ENCODE results near the gene TRIP13.
"Not testable (repeated sequence)": the region's sequence is repeated elsewhere in the genome, so short reads cannot be mapped to it uniquely, and the experiment has no call there.

TRIP13 gene

GRCh38 chr5:916441-917293 is 24.0 kb downstream of the TRIP13 start:
- DNase-seq, result no peak

DNA sequence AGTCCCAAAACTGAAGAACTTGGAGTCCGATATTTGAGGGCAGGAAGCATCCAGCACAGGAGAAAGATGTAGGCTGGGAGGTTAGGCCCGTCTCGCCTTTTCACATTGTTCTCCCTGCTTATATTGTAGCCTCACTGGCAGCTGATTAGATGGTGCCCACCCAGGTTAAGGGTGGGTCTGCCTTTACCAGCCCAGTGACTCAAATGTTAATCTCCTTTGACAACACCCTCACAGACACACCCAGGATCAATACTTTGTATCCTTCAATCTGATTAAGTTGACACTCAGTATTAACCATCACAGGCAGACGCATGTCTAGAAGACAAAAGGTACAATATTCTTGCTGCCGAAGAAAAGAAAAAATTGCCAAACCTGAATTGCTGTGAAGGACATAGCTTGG is 26.0 kb downstream of the TRIP13 start:
- DNase-seq, result not testable (repeated sequence)

DNA sequence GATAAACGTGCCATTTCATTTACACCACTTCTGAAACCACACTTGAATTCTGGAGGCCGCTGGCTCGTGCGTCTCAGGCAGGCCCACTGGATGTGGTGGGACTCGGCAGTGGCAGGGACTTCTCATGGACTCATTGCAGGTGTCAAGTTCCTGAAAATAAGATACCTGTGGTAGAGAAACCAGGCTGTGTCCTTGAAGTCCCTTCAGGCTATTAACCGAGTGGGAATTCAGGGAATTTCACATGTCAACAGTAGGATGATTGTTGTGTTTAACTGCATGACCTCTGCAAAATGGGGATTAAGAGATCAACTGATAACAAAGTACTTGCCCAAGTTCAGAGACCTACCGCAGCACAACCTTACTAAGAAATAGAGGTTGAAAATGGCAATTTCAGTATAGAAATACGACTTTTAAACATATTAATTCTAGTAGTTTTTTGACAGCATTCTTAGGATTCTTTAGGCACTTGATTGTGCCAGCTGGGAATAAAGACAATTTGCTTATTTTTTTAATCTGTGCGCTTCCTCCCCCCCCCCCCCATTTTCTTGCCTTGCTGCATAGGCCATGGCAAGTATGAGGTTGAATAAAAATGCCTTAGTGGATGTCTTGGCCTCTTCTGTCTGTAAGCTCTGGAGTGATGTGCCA is 26.8 kb downstream of the TRIP13 start:
- no peak for DNase-seq

GRCh38 chr5:920321-920720 is 27.6 kb downstream of the TRIP13 start:
- no peak for DNase-seq

- no peak for DNase-seq
Observed at GRCh38 chr5:921456-922435, 29.1 kb downstream of the TRIP13 start.

DNA sequence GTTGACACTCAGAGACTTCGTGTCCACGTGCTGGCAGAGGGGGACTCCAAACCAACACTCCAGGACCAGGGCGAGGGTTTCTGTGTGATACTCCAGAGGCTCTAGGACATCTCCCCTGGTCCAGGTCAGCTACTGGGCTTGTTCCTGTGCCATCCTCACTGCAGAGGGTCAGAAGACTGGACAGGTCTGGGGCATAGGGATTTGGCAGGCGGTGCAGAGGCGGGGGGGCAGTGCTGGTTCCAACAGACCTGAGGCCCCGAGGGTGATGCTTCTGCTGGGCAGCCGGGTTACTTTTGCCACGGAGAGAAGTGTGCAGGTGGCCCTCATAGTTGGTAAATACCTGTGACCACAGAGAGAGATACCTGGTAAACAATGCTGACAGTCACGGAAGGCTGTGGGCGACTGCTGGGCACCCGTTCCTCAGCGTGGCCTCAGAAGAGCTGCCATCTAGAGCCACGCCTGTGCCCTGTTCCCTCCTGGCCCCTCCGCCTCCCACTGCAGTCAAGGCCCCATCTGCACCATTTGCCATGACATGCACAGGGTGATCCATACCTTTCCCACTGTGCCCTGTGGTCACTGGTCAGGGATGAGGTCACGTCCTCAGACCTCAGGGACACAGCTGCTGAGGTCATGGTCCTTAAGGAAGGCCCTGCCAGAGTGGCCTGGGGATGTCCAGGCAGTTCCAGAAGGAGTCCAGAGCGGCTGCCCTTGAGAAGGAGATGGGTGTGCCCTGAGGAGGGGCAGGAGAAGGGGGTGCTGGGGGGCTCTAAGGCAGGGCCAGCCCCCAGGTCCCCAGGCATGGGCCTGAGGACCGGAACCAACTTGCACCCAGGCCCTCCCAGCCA is 30.0 kb downstream of the TRIP13 start:
- no peak for DNase-seq

- peak in 42 of 51 donors; percentile 9 to 83 (median 40) for DNase-seq
Observed at GRCh38 chr5:923281-923873, 30.7 kb downstream of the TRIP13 start.

- peak in 6 of 51 donors; percentile 14 to 35 (median 21) for DNase-seq
Observed at GRCh38 chr5:926417-927171, 33.9 kb downstream of the TRIP13 start.

GRCh38 chr5:927172-928015 is 34.7 kb downstream of the TRIP13 start:
- no peak for DNase-seq

DNA sequence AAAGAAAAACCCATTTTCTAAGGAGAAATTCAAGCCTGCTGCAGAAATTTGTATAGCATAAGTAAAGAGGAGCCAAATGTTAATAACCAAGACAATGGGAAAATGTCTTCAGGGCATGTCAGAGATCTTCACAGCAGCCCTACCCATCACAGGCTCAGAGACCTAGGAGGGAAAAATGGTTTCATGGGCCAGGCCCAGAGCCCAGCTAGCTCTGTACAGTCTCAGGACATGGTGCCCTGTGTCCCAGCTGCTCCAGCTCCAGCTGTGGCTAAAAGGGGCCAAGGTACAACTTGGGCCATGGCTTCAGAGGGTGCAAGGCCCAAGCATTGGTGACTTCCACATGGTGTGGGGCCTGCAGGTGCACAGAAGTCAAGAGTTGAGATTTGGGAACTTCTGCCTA is 36.5 kb downstream of the TRIP13 start:
- not testable (repeated sequence) for DNase-seq

DNA sequence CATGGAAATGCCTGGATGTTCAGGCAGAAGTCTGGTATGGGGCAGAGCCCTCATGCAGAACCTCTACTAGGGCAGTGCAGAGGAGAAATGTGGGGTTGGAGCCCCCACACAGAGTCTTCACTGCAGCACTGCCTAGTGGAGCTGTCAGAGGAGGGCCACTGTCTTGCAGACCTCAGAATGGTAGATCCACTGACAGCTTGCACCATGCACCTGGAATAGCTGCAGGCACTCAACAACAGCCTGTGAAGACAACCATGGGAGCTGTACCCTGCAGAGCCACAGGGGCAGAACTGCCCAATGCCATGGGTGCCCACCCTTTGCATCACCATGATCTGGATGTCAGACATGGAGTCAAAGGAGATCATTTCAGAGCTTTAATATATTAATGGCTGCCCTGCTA is 36.9 kb downstream of the TRIP13 start:
- DNase-seq, result no peak

DNA sequence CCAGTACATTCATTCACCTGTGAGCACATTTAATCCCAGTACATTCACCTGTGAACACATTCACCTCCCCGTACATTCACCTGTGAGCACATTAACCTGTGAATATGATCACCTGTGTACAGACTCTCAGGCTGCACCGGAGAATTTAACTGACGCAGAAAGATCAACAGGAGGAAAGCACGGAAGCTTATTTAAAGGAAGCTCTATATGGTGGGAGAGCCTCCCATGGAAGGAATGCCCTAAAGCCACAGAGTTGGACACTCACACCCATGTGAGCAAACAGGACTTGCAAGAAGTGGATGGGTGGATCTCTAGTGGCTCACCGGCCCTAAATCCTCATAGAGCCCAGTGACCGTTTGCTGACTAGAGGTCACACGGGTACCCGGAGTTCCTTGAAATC is 38.2 kb downstream of the TRIP13 start:
- no peak for DNase-seq

DNA sequence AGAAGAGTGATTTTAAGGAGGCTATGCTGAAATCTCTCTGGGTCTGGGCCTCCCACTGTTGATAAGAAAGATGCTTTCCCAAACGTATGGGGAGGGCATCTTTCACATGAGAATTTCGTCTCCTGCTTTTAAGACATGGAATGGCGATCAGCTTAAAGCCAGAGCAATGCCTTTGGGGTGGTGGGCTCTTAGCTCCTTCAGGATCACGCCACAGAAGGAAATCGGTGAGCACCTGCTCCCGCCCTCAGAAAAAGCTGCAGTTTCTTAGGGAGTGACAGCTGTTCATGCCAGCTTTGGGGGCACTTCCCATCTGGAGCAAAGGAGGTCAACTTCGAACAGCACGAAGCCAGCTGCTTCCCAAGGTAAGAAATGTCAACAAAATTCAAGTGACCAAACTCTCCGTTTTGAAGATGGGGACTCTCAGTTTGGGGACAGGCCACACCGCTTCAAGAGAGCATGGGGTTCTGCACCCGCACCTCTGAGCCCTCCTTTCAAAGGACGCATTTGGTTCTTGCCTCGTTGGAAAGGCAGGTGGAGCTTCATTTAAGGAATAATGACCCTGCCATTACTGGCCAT is 39.0 kb downstream of the TRIP13 start:
- DNase-seq, result no peak

DNA sequence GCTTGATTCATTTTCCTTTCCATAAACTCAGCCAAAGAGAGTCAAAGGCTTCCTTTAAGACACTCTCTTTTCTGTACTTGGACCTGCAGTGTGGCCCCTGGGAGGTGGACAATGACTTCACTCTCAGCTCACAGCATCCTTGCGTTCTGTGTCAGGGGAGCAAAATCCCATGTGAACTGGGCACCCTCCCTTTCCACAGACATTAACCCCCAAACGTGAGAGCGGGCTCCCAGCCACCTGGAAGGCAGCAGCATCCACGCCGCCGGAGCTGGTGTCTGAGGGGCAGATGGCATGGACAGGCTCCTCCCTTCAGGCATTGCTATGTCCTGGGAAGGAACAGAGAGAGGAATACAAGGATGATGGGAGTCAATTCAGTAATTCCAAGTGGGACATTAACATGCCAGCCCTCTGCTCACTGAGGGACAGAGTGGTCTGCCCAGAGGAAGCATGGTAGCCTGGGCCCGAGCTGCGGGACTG is 39.5 kb downstream of the TRIP13 start:
- DNase-seq, result no peak

- DNase-seq, result no peak
Observed at GRCh38 chr5:932628-933250, 40.1 kb downstream of the TRIP13 start.

DNA sequence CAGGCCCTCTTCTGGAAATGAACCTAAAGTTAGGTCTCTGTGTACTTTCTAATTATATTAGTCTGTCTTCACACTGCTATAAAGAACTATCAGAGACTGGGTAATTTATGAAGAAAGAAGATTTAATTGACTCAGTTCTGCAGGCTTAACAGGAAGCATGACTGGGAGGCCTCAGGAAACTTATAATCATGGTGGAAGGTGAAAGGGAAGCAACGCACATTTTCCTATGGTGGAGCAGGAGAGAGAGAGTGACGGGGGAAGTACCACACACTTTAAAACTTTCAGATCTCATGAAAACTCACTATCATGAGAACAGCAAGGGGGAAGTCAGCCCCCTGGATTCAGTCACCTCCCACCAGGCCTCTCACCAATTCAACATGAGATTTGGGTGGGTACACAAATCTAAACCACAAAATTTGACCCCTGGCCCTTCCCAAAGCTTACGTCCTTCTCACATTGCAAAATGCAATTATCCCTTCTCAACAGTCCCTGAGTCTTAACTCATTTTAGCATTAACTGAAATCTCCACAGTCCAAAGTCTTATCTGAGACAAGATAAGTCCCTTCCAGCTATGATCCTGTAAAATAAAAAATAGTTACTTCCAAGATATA is 40.7 kb downstream of the TRIP13 start:
- DNase-seq, result no peak

GRCh38 chr5:933951-934350 is 41.3 kb downstream of the TRIP13 start:
- DNase-seq, result not testable (repeated sequence)

All from hypothalamus (tissue), 51 donors.